AG08396 (cell line): ENCODE measurements around the gene SCN4A.

Source experiments
- DNase-seq: peaks from one replicate; pipeline ENCODE4 v3.0.0; 2012; ENCODE audit warnings: low spot score, mixed read lengths

Gene SCN4A

DNA sequence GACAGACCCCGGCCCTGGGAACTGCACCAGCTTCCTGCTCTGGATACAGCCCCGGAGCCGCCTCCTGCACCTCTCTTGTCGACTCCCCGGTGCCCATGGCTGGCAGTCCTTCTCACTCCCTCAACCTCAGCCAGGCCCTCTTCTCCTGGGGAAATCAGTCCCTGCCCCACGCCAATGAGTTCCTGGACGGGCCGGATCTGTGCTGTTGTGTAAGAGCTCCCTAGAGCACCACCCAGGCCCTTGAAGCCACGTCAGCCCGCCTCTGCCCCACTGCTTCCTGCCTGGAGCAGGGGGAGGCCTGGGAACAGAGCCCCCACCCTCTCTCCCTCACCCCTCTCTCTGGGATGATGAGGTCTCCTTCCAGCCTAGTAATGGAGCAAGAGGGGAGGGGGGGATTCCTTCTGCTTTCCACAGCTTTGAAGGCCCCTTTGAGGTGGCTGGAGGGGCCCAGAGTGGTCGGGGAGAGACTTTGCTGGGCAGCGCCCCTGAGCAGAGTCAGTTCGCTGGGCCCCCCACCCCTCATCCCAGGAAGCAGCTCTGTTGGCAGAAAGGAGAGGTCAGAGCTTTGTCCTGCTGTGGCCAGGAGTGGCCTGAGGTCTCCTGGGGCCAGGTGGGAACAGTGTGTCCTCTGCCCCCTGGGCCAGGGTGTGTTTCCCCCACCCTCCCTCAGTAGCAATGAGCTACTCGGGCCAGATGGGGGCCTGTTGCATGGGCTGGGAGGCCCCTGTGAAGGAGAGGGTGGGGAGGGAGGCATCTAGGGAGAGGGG lies 29.2 kb upstream of the SCN4A start:
- no peak for DNase-seq

DNA sequence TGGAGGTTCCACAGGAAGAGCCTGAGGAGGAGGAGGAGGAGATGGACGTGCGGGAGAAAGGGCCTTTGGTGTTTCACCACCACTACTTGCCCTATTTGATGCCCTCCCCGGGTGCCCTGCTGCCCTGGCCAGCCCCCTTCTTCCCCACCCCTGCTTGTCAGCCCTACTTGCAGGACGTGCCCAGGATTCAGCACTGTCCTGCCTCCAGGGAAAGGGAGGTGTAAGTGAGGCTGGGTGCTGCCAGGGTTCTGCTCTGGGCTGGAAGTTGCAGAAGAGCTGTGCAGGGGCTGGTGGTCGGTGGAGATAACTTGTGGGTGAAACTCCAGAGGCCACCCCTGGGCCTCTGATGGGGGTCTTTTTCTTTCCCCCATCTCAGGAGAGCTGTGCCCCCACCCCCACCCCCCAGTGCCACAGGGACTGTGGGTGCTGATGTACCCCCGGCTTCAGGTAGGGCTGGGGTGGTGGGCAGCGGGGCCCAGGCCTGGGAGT lies 28.4 kb upstream of the SCN4A start:
- no peak for DNase-seq

DNA sequence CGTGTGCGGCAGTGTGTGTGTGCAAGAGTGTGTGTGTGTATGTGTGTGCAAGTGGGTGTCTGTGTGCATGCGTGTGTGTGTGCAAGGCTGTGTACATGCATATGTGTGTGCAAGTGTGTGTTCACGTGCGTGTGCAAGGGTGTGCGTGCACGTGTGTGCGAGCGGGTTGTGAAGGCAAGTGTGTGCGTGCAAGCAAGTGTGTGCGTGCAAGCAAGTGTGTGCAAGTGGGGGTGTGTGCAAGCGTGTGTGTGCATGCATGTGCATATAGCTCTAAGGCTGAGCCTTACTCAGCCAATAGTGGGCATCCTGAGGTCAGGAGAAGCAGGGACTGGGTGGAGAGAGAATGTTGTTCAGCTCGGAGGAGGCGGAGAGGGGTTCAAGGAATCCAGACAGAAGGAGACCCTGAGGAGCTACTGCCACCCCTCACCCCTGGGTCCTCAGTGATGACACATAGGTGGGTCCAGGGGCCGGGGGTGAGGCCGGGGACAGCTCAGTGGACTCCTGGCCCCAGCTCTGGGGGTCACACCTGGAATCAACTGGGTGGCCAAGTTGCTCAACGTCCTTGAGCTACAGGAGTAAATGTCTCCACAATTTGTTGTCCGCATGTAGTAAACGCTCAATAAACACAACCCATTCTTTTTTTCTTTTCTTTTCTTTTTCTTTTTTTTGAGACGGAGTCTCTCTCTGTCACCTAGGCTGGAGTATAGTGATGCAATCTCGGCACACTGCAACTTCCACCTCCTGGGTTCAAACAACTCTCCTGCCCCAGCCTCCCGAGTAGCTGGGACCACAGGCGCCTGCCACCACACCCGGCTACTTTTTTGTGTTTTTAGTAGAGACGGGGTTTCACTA lies 27.2 kb upstream of the SCN4A start:
- DNase-seq = no peak

DNA sequence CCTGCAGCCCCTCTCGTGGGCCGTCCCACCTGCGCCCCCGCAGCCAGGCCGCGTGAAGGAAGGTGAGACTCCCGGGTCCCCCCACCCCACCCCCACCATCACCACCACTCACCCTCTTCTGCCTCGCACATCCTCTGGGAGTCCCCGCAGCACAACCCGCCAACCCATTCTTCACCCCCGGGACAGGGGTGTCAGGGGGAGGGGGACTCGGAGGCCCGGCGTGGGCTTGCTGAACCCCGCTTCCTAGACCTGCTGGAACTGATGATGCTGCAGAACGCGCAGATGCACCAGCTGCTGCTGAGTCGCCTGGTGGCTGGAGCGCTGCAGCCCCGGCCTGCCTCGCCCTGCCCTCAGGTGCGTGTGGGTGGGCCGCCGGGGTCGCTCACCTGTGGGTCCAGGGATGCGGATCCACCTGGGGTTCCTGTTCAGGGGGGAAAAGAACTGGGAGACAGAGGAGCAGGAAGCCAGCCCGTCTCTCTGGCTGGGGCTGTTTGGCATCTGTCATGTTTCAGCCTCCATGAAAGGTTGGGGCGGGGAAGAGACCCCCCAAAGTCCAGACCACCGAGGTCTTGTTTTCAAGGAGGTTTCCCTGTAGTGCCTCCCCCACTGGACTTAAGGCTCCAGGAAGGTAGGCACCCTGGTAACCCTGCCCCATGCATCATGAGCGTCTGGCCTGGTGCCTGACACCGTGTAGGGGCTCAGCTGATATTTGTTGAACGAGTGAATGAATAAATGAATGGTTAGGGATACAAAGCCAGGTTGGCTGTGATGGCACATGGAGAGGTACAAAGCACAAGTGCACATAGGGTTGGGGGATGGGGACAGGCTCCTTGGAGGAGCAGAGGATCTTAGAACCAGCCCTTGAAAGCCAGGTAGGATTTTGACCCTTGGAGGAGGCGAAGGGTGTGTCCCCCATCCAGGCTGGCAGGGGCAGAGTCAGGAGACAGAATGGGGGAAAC lies 26.3 kb upstream of the SCN4A start:
- DNase-seq = no peak

- DNase-seq = peak; percentile 97
Measured at GRCh38 chr17:63998050-63998720, 25.5 kb upstream of the SCN4A start, which contains the start of gene PRR29. TSS of gene PRR29 (plus strand) at chr17:63998351. CDS start at chr17:63998365, 14 bp downstream.

DNA sequence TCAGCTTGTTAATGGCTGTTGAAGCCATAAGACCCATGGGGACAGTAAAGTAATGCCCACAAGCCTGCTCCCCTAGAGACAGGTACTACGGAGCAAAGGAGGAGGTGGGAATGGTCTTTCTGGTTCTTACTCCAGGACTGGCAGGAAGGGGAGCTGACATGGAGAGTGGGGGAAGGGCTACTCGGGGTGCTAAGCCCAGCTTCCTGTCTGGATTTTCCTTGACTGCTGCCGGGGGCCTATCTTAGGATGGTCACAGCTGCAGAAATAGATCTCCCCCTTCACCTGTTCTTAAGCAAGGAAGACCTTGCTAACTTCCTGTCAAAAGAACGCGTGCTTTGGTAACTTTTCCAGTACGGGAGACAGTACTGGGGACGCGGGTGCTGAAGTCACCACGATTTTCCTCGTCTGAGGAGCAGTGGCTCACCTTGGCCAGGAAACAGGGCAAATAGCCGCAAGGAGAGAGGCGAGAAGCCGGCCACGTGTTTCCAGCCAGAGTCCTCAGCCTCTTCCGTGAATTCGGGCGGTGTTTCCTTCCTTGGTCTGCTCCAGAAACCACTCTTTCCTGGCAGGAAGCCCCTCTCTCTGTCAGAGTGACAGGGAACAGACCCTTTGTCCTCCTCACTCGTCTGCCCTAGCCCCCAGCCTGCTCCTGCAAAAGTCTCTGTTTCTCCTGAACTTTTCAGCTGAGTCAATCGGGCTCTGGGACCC lies 24.8 kb upstream of the SCN4A start:
- no peak for DNase-seq

GRCh38 chr17:63996430-63997182 lies 23.9 kb upstream of the SCN4A start:
- no peak for DNase-seq

DNA sequence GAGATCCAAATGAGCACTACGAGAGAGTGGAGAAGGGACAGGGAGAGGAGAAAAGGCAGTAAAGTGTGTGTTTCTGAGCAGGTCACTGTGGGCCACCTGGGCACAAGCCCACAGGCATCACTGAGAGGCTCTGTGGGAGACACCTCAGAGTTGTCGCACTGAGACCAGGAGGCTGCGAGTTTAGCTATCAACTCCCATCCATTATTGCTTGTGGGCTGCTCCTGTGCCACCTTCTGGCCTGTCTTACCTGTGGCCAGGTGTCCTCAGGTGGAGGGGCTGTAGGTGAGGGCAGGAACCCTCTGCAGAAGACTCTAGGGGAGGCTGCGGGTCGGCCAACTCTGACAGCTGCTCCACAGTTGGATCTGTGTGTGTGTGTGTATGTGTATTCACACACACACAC lies 22.9 kb upstream of the SCN4A start:
- DNase-seq = no peak

DNA sequence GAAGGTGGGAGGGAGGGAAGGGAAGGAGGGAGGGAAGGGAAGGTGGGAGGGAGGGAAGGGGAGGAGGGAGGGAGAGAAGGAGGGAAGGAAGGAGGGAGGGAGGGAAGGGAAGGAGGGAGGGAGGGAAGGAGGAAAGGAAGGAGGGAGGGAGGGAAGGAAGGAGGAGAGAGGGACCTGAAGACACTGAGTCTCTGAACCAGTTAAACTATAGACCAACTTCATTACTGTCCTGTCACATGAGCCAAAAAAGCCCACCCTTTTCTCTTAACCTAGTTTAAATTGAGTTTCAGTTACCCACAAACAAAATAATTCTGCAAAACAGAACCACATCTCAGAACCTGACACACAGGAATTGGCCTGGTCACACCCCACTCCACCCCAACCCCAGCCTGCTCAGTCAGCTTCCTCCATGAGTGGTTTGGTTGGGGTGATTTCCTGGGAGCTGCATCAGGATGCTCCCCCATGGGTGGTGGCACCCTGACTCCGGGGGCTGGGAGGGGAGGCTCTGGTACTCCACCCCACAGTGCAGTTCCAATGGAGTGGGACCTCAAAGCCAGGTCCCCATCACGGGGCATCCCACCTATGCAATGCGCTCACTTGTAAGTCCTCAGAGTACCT lies 20.8 kb upstream of the SCN4A start:
- DNase-seq = no peak

- no peak for DNase-seq
Measured at GRCh38 chr17:63991611-63992010, 18.9 kb upstream of the SCN4A start.

DNA sequence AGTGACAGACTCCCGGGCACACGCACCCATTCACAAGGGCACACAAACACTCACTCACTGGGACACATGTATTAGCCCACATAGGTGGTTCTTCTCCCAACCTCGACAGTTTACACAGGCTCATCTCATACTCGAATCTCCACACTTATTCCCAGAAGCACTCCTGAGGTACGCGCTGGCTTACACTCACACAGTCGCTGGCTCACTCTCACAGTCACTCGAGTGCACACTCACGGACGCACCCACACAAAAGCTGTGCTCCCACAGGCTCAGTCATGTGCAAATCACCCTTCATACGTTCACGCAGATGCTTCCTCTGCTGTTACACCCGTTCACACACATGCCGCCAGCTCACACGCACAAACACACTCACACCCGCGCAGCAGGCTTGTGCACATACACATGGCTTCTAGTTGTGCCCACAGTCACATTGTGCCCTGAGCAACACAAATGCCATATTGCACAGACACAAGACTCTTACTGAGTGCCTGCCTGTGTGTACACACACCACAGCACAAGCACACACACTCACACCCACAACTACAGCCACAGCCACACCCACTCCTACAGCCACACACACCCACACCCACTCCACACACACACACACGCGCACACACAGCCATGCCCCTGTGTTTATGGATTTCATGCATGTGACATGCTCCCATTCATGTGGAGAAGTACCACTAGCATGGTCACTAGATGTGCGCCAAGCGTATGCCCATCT lies 17.1 kb upstream of the SCN4A start:
- no peak for DNase-seq

GRCh38 chr17:63988741-63989621 lies 16.3 kb upstream of the SCN4A start:
- no peak for DNase-seq

DNA sequence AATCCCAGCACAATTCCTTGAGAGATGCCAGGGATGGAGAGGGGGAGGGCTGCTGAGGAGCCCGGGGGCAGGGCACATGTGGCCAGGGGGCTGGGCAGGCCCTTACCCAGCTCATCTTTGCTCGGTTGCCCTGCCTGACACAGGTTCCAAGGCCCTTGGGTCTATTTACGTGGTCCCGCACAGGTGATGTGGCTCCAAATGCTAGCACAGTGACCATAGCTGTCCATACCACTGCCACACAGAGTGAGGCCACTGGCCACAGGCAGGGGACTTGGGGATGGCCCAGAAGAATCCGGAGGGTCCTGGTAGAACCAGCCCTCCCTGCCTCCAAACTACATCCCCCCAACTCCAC lies 15.4 kb upstream of the SCN4A start:
- no peak for DNase-seq

DNA sequence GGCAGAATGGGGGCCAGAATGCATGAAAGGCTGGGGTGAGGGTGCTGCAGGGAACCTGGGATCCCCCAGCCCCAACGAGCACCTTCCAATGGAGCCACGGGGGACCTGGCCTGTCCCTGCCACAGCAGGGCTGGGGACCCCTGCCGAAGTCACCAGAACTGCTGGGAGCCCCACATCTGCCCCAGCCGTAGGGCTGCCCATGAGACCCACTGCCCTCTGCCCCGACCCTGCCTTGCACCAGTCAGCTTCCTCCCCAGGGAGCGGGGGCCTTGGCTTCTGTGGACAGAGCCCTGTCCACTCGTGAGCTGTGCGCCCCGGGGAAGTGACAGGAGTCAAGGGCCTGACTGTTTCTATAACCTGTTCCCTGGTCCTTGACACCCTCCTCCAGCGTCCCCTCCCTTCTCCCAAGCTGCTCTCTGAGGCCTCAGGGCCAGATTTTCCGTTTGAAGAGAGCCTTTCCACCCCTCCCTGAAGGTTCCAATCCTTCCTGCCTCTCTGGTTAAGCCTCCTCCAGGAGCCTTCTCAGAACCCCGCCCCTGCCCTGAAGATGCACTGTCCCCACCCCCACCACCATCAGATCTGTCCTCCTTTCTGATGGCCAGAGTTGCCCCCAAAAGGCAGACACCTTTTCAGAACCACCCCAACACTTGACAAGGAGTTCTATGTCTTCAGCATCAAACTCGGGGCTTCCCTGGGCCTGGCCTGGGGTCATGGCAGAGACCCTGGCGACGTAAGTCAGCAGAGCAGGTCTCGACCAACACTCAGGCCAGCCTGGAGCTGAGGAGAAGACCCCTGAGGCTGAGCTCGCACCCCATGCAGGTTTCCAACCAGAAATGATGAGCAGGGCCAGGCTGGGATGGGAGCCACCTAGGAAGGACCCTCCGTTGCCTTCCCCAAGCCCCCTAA lies 14.8 kb upstream of the SCN4A start:
- DNase-seq = no peak

DNA sequence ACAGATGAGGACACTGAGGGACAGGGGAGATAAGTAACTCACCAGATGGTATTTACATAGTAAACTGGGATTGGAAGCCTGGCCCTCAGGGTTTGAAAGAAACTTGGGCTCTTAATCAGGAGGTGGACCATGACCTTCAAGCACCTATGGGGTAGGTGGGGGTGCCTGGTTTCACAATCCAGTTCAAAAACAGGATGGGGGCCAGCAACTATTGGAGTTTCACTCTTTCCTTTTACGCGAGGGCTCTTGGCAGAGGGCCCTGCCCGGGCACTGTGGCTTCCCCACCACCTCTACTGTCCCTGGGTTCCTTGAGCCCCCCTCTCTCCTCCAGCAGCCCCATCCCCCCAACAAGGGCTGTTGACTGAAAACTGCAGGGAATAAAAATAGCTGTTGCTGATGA lies 14.1 kb upstream of the SCN4A start:
- DNase-seq = no peak

- no peak for DNase-seq
Measured at GRCh38 chr17:63985387-63986140, 12.8 kb upstream of the SCN4A start.
